ENCODE data around the gene APOD. TPM values are rescaled to one million over a fixed set of nuclear protein-coding genes. Genes with fewer than 3 reads are reported as not detected.
"Not testable (repeated sequence)": the region's sequence is repeated elsewhere in the genome, so short reads cannot be mapped to it uniquely, and the experiment has no call there.

Gene APOD
- total RNA-seq, 1 donor from 2014 or later, result not detected

DNA sequence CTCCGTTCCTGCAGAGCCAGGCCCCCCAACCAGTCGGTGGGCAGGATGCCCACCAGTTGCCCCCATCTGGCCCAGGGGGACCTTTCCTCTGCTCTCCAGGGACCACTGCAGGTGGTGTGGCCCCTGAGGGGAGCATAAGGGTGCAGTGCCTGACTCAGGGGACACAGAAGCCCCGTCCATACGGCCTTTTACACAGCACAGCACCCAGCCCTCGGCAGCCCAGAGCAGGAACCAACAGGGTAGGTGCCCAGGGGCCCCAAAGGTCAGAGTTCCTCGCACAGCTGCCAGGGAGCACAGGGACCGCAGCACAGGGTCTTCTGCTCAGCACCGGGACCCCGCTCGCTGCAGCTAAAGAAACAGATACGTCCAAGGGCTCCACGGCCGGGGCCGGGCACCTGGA, 40.4 kb upstream of the APOD start:
- H3K36me3 ChIP-seq (ENCODE audit: insufficient read depth, low read length); H3K4me3 Mint-ChIP-seq (ENCODE audit: unreplicated experiment); H3K27ac Mint-ChIP-seq (ENCODE audit: unreplicated experiment); H3K36me3 Mint-ChIP-seq (ENCODE audit: low read depth, unreplicated experiment); H3K4me2 ChIP-seq (ENCODE audit: low read length); H3K27ac ChIP-seq (ENCODE audit: low read depth, low read length); H4K20me1 ChIP-seq (ENCODE audit: insufficient read depth, low read length); H3K79me2 ChIP-seq (ENCODE audit: insufficient read depth, low read length); H3K4me1 ChIP-seq (ENCODE audit: insufficient read depth, low read length); H3K27me3 ChIP-seq (ENCODE audit: insufficient read depth, low read length); H3K4me1 Mint-ChIP-seq (ENCODE audit: low read depth, unreplicated experiment); H3K9me3 ChIP-seq (ENCODE audit: insufficient read depth, low read depth, low read length); DNase-seq (ENCODE audit: low read depth); H3K9me3 Mint-ChIP-seq (ENCODE audit: unreplicated experiment); H3K9ac ChIP-seq (ENCODE audit: low read length); H2AFZ ChIP-seq (ENCODE audit: low read depth, low read length); FAIRE-seq; H3K4me3 ChIP-seq (ENCODE audit: insufficient read depth, low read depth, low read length): not testable (repeated sequence)
- H3K27me3 Mint-ChIP-seq (ENCODE audit: low read depth, unreplicated experiment), result peaks cover 13% of the 10 kb centered on the region

DNA sequence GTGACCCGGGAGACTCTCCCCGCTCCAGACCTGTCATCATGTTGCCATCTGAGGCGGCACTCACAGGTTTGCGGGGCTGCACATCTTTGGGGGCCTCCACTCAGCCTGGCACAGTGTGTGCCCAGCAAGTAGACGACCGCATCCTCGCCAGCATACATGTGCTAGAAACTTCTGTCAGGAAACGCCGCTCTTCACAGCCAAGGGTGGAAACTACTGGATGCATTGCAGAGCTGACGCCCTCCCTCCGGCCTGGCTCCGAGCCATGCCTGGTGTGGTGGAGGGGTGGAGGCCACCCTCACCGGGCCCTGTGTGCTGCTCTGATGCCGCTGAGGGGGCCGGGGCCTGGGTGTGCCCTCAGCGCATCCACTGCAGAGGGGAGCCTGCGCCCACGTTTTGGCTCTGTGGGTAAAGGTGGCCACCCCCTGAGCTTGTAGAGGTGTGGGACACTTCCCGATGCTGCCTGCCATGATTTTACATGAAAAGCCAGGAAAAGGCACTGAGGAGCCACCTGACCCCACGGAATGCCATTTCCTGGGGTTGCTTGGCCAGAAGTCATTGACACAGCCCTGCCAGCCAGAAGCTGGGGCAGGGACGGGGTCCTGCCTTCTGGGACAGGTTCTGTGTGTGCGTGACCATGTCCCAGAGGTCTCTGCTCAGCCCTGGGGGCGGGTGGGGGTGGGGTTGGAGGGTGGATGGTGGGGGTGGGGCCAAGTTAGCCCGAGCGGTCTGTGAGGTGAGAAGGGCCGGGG, 39.7 kb upstream of the APOD start:
- not testable (repeated sequence) for H3K36me3 ChIP-seq (ENCODE audit: insufficient read depth, low read length)

DNA sequence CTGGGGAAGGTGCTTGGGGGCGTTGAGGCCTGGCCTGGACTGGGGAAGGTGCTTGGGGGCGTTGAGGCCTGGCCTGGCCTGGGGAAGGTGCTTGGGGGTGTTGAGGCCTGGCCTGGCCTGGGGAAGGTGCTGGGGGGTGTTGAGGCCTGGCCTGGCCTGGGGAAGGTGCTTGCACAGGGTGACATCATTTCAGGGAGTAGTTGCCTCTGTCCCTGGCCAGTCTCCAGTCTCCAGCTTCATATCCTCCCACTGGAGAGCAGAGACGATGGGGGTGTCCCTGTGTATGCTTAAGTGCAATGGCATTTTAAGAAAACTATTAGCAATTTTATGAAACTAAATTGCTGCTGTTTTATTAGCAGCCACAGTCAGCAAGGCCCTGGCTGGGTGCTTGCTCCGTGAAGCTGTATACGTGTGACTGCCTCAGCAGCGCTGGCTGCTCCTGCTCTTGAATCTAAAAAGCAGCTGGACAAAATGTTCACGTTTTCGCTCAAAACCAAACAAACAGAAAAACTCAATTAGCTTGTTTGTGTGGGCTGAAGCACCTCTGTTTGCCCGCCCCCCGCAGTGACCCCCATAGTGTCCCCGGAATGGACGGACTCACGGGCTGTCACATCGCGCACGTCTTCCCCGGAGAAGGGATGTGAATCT, 38.9 kb upstream of the APOD start:
- H3K27ac Mint-ChIP-seq (ENCODE audit: unreplicated experiment); H3K9ac ChIP-seq (ENCODE audit: low read length); H3K36me3 ChIP-seq (ENCODE audit: insufficient read depth, low read length); H3K27me3 Mint-ChIP-seq (ENCODE audit: low read depth, unreplicated experiment); H4K20me1 ChIP-seq (ENCODE audit: insufficient read depth, low read length); H3K9me3 Mint-ChIP-seq (ENCODE audit: unreplicated experiment); H3K4me1 ChIP-seq (ENCODE audit: insufficient read depth, low read length); H3K79me2 ChIP-seq (ENCODE audit: insufficient read depth, low read length); H3K36me3 Mint-ChIP-seq (ENCODE audit: low read depth, unreplicated experiment); H3K4me2 ChIP-seq (ENCODE audit: low read length); H3K4me3 Mint-ChIP-seq (ENCODE audit: unreplicated experiment); H3K9me3 ChIP-seq (ENCODE audit: insufficient read depth, low read depth, low read length); H3K27ac ChIP-seq (ENCODE audit: low read depth, low read length); H3K27me3 ChIP-seq (ENCODE audit: insufficient read depth, low read length); H2AFZ ChIP-seq (ENCODE audit: low read depth, low read length); H3K4me1 Mint-ChIP-seq (ENCODE audit: low read depth, unreplicated experiment); DNase-seq (ENCODE audit: low read depth); H3K4me3 ChIP-seq (ENCODE audit: insufficient read depth, low read depth, low read length); FAIRE-seq: not testable (repeated sequence)

More for the DNA sequence above, 39.7 kb upstream of the APOD start:
- not testable (repeated sequence) for H2AFZ ChIP-seq (ENCODE audit: low read depth, low read length); H3K4me2 ChIP-seq (ENCODE audit: low read length); H3K27me3 ChIP-seq (ENCODE audit: insufficient read depth, low read length); H3K27ac Mint-ChIP-seq (ENCODE audit: unreplicated experiment); H3K36me3 Mint-ChIP-seq (ENCODE audit: low read depth, unreplicated experiment); H3K4me3 ChIP-seq (ENCODE audit: insufficient read depth, low read depth, low read length); FAIRE-seq; H4K20me1 ChIP-seq (ENCODE audit: insufficient read depth, low read length); H3K79me2 ChIP-seq (ENCODE audit: insufficient read depth, low read length); H3K4me1 Mint-ChIP-seq (ENCODE audit: low read depth, unreplicated experiment); DNase-seq (ENCODE audit: low read depth); H3K4me1 ChIP-seq (ENCODE audit: insufficient read depth, low read length); H3K4me3 Mint-ChIP-seq (ENCODE audit: unreplicated experiment); H3K9me3 Mint-ChIP-seq (ENCODE audit: unreplicated experiment); H3K9me3 ChIP-seq (ENCODE audit: insufficient read depth, low read depth, low read length); H3K9ac ChIP-seq (ENCODE audit: low read length); H3K27ac ChIP-seq (ENCODE audit: low read depth, low read length)
- H3K27me3 Mint-ChIP-seq (ENCODE audit: low read depth, unreplicated experiment), result peaks cover 13% of the 10 kb centered on the region

DNA sequence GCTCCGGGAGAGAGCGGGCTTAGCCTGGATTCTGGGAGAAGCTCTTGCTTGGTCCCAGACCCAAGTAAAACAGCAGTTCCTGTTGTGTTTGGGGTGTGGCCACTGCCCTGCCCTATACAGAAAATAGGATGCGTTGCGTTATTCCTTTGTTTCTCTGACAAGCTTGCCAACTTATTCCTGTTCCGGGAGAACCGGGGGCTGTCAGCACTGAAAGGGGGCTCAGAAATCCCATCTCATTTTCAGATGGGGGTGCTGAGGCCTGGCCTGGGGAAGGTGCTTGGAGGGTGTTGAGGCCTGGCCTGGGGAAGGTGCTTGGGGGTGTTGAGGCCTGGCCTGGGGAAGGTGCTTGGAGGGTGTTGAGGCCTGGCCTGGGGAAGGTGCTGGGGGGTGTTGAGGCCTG, 38.3 kb upstream of the APOD start:
- H3K27me3 Mint-ChIP-seq (ENCODE audit: low read depth, unreplicated experiment); H3K27ac Mint-ChIP-seq (ENCODE audit: unreplicated experiment); H3K4me3 Mint-ChIP-seq (ENCODE audit: unreplicated experiment); H3K36me3 ChIP-seq (ENCODE audit: insufficient read depth, low read length); H3K27ac ChIP-seq (ENCODE audit: low read depth, low read length); H3K4me1 ChIP-seq (ENCODE audit: insufficient read depth, low read length); H3K4me3 ChIP-seq (ENCODE audit: insufficient read depth, low read depth, low read length); H3K9me3 Mint-ChIP-seq (ENCODE audit: unreplicated experiment); H3K36me3 Mint-ChIP-seq (ENCODE audit: low read depth, unreplicated experiment); DNase-seq (ENCODE audit: low read depth); H3K9me3 ChIP-seq (ENCODE audit: insufficient read depth, low read depth, low read length); FAIRE-seq; H3K27me3 ChIP-seq (ENCODE audit: insufficient read depth, low read length); H3K9ac ChIP-seq (ENCODE audit: low read length); H2AFZ ChIP-seq (ENCODE audit: low read depth, low read length); H3K4me1 Mint-ChIP-seq (ENCODE audit: low read depth, unreplicated experiment); H3K4me2 ChIP-seq (ENCODE audit: low read length); H4K20me1 ChIP-seq (ENCODE audit: insufficient read depth, low read length); H3K79me2 ChIP-seq (ENCODE audit: insufficient read depth, low read length): not testable (repeated sequence)

DNA sequence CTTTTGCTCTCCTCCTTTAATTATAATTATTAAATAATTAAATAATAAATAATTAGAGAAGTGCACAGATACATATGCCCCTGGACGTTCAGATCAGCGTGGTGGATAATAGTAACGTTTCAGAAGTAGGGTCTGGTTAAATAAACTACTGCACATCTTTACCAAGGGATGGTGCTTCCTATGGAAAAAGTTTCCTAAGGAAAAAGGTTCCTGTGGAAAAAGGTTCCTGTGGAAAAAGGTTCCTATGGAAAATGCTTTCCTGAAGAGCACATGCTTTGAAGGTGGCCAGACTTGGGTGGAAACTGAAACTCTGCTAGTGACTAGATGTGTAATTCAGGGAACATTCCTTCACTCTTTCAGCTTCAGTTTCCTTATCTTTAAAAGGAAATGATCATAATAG, 37.4 kb upstream of the APOD start:
- not testable (repeated sequence) for H3K4me3 Mint-ChIP-seq (ENCODE audit: unreplicated experiment); H3K27ac Mint-ChIP-seq (ENCODE audit: unreplicated experiment); H4K20me1 ChIP-seq (ENCODE audit: insufficient read depth, low read length); H3K36me3 Mint-ChIP-seq (ENCODE audit: low read depth, unreplicated experiment); H3K4me1 Mint-ChIP-seq (ENCODE audit: low read depth, unreplicated experiment); H3K27me3 Mint-ChIP-seq (ENCODE audit: low read depth, unreplicated experiment); H3K79me2 ChIP-seq (ENCODE audit: insufficient read depth, low read length); H3K4me2 ChIP-seq (ENCODE audit: low read length); H3K9me3 Mint-ChIP-seq (ENCODE audit: unreplicated experiment); H3K36me3 ChIP-seq (ENCODE audit: insufficient read depth, low read length); DNase-seq (ENCODE audit: low read depth); H3K27ac ChIP-seq (ENCODE audit: low read depth, low read length); H3K9ac ChIP-seq (ENCODE audit: low read length); H3K4me3 ChIP-seq (ENCODE audit: insufficient read depth, low read depth, low read length); FAIRE-seq; H3K9me3 ChIP-seq (ENCODE audit: insufficient read depth, low read depth, low read length); H3K27me3 ChIP-seq (ENCODE audit: insufficient read depth, low read length); H3K4me1 ChIP-seq (ENCODE audit: insufficient read depth, low read length); H2AFZ ChIP-seq (ENCODE audit: low read depth, low read length)

DNA sequence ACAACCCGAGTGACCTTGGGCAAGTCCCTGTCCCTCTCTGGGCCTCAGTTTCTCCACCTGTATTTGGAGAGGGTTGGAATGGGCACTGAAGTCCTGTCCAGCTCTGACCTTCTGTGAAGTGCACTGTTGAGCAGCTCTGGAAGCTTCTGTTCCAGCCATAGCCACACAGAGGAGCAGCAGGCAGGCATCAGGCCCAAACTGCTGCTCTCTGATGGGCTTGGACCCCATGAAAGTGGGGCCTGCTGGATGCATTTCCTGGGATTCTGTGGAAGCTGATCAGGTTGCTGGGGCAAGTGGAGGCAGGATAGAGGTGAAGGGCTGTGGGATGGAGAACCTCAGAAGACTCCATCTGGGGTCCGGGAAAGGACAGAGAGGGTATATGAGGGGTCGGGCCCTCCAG, 36.7 kb upstream of the APOD start:
- H4K20me1 ChIP-seq (ENCODE audit: insufficient read depth, low read length); H3K27ac ChIP-seq (ENCODE audit: low read depth, low read length); H2AFZ ChIP-seq (ENCODE audit: low read depth, low read length); FAIRE-seq; H3K4me1 ChIP-seq (ENCODE audit: insufficient read depth, low read length); H3K9me3 ChIP-seq (ENCODE audit: insufficient read depth, low read depth, low read length); H3K36me3 Mint-ChIP-seq (ENCODE audit: low read depth, unreplicated experiment); H3K9ac ChIP-seq (ENCODE audit: low read length); H3K4me3 Mint-ChIP-seq (ENCODE audit: unreplicated experiment); H3K79me2 ChIP-seq (ENCODE audit: insufficient read depth, low read length); DNase-seq (ENCODE audit: low read depth); H3K4me3 ChIP-seq (ENCODE audit: insufficient read depth, low read depth, low read length); H3K27me3 ChIP-seq (ENCODE audit: insufficient read depth, low read length); H3K4me2 ChIP-seq (ENCODE audit: low read length); H3K27me3 Mint-ChIP-seq (ENCODE audit: low read depth, unreplicated experiment); H3K9me3 Mint-ChIP-seq (ENCODE audit: unreplicated experiment); H3K36me3 ChIP-seq (ENCODE audit: insufficient read depth, low read length); H3K27ac Mint-ChIP-seq (ENCODE audit: unreplicated experiment); H3K4me1 Mint-ChIP-seq (ENCODE audit: low read depth, unreplicated experiment): not testable (repeated sequence)

All from astrocyte (in vitro differentiated cells and primary cell).